Neural cell (in vitro differentiated cells): ENCODE data around the gene OR2S2.

Experiments used
- CTCF ChIP-seq: fragments of 450-650 bp; IDR thresholded peaks from 2 replicates; pipeline ENCODE4 v1.5.1; 2014; ENCODE audit warnings: antibody characterized with exemption, mild to moderate bottlenecking, moderate library complexity; ENCODE audit not compliant: poor library complexity, severe bottlenecking
- EP300 ChIP-seq: fragments of 450-650 bp; conservative IDR thresholded peaks from 2 replicates; pipeline ENCODE4 v1.6.1; 2014; ENCODE audit warnings: antibody characterized with exemption, mild to moderate bottlenecking, moderate library complexity; ENCODE audit not compliant: poor library complexity, severe bottlenecking
- EZH2 ChIP-seq: fragments of 200-600, 300-800 bp; shearing (Covaris generic), sonication (generic); IDR thresholded peaks from 2 replicates; pipeline ENCODE4 v1.6.1; 2014; ENCODE audit warnings: antibody characterized with exemption, low read length, borderline replicate concordance, mild to moderate bottlenecking; ENCODE audit not compliant: insufficient read depth, poor library complexity, severe bottlenecking
- TF ChIP-seq, protein P1 (sequence below): IDR thresholded peaks from 2 replicates; pipeline ENCODE4 v1.6.1; 2012; ENCODE audit warnings: borderline replicate concordance

- TF ChIP-seq EZH2, result no peak
- no peak for TF ChIP-seq EP300
- no peak for TF ChIP-seq CTCF
- TF ChIP-seq, protein P1, sequence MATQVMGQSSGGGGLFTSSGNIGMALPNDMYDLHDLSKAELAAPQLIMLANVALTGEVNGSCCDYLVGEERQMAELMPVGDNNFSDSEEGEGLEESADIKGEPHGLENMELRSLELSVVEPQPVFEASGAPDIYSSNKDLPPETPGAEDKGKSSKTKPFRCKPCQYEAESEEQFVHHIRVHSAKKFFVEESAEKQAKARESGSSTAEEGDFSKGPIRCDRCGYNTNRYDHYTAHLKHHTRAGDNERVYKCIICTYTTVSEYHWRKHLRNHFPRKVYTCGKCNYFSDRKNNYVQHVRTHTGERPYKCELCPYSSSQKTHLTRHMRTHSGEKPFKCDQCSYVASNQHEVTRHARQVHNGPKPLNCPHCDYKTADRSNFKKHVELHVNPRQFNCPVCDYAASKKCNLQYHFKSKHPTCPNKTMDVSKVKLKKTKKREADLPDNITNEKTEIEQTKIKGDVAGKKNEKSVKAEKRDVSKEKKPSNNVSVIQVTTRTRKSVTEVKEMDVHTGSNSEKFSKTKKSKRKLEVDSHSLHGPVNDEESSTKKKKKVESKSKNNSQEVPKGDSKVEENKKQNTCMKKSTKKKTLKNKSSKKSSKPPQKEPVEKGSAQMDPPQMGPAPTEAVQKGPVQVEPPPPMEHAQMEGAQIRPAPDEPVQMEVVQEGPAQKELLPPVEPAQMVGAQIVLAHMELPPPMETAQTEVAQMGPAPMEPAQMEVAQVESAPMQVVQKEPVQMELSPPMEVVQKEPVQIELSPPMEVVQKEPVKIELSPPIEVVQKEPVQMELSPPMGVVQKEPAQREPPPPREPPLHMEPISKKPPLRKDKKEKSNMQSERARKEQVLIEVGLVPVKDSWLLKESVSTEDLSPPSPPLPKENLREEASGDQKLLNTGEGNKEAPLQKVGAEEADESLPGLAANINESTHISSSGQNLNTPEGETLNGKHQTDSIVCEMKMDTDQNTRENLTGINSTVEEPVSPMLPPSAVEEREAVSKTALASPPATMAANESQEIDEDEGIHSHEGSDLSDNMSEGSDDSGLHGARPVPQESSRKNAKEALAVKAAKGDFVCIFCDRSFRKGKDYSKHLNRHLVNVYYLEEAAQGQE, result no peak
Measured at GRCh38 chr9:35994959-35995358, 37.0 kb upstream of the OR2S2 start.
